SIG-M5 (cell line): Measurements from ENCODE around the gene DGCR2.

Experiments used
- DNase-seq: peaks from one replicate; lab custom pipeline; 2025; lab: John Stamatoyannopoulos, UW

The DGCR2 gene

GRCh38 chr22:19126309-19127273, 4.4 kb upstream of the DGCR2 start:
- no peak for DNase-seq

- no peak for DNase-seq
These were observed 3.5 kb upstream of the DGCR2 start for GRCh38 chr22:19125474-19126308.

GRCh38 chr22:19125011-19125410, 2.8 kb upstream of the DGCR2 start:
- DNase-seq = no peak

GRCh38 chr22:19124377-19124776, 2.2 kb upstream of the DGCR2 start:
- no peak for DNase-seq

GRCh38 chr22:19123936-19124335, 1.7 kb upstream of the DGCR2 start:
- DNase-seq = no peak

- no peak for DNase-seq
These were observed 710 bp upstream of the DGCR2 start for GRCh38 chr22:19122752-19123492.

GRCh38 chr22:19121631-19122142, 525 bp downstream of the DGCR2 start:
- no peak for DNase-seq

GRCh38 chr22:19120829-19121630, 1.2 kb downstream of the DGCR2 start:
- no peak for DNase-seq

- no peak for DNase-seq
These were observed 2.3 kb downstream of the DGCR2 start for GRCh38 chr22:19119949-19120348.

GRCh38 chr22:19118329-19118880, 3.8 kb downstream of the DGCR2 start:
- DNase-seq = no peak

GRCh38 chr22:19117111-19117512, 5.1 kb downstream of the DGCR2 start:
- no peak for DNase-seq

GRCh38 chr22:19115628-19116027, 6.6 kb downstream of the DGCR2 start:
- DNase-seq = no peak

GRCh38 chr22:19114984-19115552, 7.1 kb downstream of the DGCR2 start:
- DNase-seq = no peak

GRCh38 chr22:19113429-19113828, 8.8 kb downstream of the DGCR2 start:
- no peak for DNase-seq

- DNase-seq = no peak
These were observed 10.6 kb downstream of the DGCR2 start for GRCh38 chr22:19111584-19111983.

- DNase-seq = no peak
These were observed 11.1 kb downstream of the DGCR2 start for GRCh38 chr22:19111140-19111539.

GRCh38 chr22:19110646-19111045, 11.6 kb downstream of the DGCR2 start:
- no peak for DNase-seq

GRCh38 chr22:19110064-19110458, 12.2 kb downstream of the DGCR2 start:
- no peak for DNase-seq

- peak; percentile 94 for DNase-seq
These were observed 12.8 kb downstream of the DGCR2 start for GRCh38 chr22:19109198-19110063.
